Karpas-422 (cell line): Measurements from ENCODE around the gene PLCD1. TPM values are rescaled to one million over a fixed set of nuclear protein-coding genes. Genes with fewer than 3 reads are reported as not detected.

Source experiments
- small RNA-seq: library from RNA; depleted of rRNA; stranded (forward); fragments of <200 nt; gene quantifications from one replicate; pipeline ENCODE3, GENCODE V24; 2014
- total RNA-seq: library from RNA; depleted of rRNA; stranded (reverse); fragments of >200 nt; shearing (Covaris generic); gene quantifications from 2 replicates; pipeline ENCODE4 v1.2.3, GENCODE V29; 2014; ENCODE audit warnings: low replicate concordance; rRNA removed

The PLCD1 gene
- total RNA-seq, 1 experiment from 2014 or later: 0.89 TPM

Small RNA genes within 50 kb of the gene (small RNA-seq; reads per million reads assigned to genes)
- 0.12 reads per million for gene MIR26A1
- not detected for gene RF00019

Other genes with a start within 250 kb of the PLCD1 start
- not detected in 2 replicates for gene CTDSPL, start 167.8 kb downstream of the PLCD1 start, total RNA-seq
- gene VILL, start 38.9 kb downstream of the PLCD1 start, total RNA-seq: 9.7 and 19.9 TPM in 2 replicates
- not detected in 2 replicates for gene DLEC1, start 9.6 kb upstream of the PLCD1 start, total RNA-seq
- 23.4 and 34.4 TPM in 2 replicates for gene ACAA1, start 107.5 kb upstream of the PLCD1 start, total RNA-seq
- gene MYD88, start 109.0 kb upstream of the PLCD1 start, total RNA-seq: 11.3 and 23.0 TPM in 2 replicates
- 42.7 and 55.3 TPM in 2 replicates for gene OXSR1, start 135.9 kb upstream of the PLCD1 start, total RNA-seq
- gene SLC22A13, start 236.2 kb upstream of the PLCD1 start, total RNA-seq: 0.90 and 3.3 TPM in 2 replicates